Measurements from ENCODE around the gene RIPK1. TPM values are rescaled to one million over a fixed set of nuclear protein-coding genes. Genes with fewer than 3 reads are reported as not detected.
"Not testable (repeated sequence)": the region's sequence is repeated elsewhere in the genome, so short reads cannot be mapped to it uniquely, and the experiment has no call there.

Gene RIPK1
- total RNA-seq, 1 experiment from 2014 or later: 15.5 TPM

DNA sequence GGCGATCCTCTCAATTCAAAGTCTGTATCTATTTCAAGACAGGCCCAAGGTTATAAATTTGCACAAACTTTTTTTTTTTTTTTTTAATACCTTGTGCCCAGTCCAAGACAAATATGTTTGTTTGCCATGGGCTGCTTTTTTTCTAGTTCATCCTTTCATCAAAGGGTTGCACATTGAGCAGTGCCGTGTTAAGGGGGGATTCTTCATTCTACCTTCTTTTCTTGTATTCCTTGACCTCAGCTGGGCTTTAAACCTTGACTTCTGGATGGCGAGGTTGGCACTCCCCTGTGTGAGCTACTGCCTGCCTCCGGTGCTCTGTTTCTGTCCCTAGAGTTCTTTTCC lies 7.4 kb downstream of the RIPK1 start:
- Mint-ChIP-seq H3K9me3 (ENCODE audit: unreplicated experiment) (no peaks in the 10 kb centered on the region), H3K27ac (ENCODE audit: unreplicated experiment) (no peak overlapping the region), H3K4me1 (ENCODE audit: low read depth, unreplicated experiment) (peaks cover 5% of the 10 kb centered on the region), H3K4me3 (ENCODE audit: unreplicated experiment) (no peak overlapping the region), H3K27me3 (ENCODE audit: insufficient read depth, unreplicated experiment) (no peaks in the 10 kb centered on the region), H3K36me3 (ENCODE audit: insufficient read depth, unreplicated experiment) (peaks cover 40% of the 10 kb centered on the region)
- peaks cover 2% of the 10 kb centered on the region for H3K36me3 ChIP-seq (ENCODE audit: control insufficient read depth, insufficient read depth, low read length)
- CTCF ChIA-PET: no interaction called here
- TF ChIP-seq, protein P1, sequence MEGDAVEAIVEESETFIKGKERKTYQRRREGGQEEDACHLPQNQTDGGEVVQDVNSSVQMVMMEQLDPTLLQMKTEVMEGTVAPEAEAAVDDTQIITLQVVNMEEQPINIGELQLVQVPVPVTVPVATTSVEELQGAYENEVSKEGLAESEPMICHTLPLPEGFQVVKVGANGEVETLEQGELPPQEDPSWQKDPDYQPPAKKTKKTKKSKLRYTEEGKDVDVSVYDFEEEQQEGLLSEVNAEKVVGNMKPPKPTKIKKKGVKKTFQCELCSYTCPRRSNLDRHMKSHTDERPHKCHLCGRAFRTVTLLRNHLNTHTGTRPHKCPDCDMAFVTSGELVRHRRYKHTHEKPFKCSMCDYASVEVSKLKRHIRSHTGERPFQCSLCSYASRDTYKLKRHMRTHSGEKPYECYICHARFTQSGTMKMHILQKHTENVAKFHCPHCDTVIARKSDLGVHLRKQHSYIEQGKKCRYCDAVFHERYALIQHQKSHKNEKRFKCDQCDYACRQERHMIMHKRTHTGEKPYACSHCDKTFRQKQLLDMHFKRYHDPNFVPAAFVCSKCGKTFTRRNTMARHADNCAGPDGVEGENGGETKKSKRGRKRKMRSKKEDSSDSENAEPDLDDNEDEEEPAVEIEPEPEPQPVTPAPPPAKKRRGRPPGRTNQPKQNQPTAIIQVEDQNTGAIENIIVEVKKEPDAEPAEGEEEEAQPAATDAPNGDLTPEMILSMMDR (IDR thresholded peaks at IDR 0.05; ENCODE audit: insufficient read depth in 1 of 2, low read depth in 1 of 2, low read length in 1 of 2, severe bottlenecking in 1 of 2, unreplicated experiment in 1 of 2): no peak
- intact Hi-C loops (cut with micrococcal nuclease; ENCODE audit: unreplicated experiment): no loop called here
- no peak overlapping the region for H3K4me3 ChIP-seq (ENCODE audit: low read depth, low read length)
- no TSS peak for BruUV-seq (replicated peaks)
- DNase-seq: no peak
- POLR2A ChIA-PET: no interaction called here
- no peaks in the 10 kb centered on the region for H3K4me1 ChIP-seq
- no peaks in the 10 kb centered on the region for H3K9me3 ChIP-seq
- H3K27me3 ChIP-seq (replicated peaks; ENCODE audit: control insufficient read depth, insufficient read depth, low read length): no peaks in the 10 kb centered on the region

DNA sequence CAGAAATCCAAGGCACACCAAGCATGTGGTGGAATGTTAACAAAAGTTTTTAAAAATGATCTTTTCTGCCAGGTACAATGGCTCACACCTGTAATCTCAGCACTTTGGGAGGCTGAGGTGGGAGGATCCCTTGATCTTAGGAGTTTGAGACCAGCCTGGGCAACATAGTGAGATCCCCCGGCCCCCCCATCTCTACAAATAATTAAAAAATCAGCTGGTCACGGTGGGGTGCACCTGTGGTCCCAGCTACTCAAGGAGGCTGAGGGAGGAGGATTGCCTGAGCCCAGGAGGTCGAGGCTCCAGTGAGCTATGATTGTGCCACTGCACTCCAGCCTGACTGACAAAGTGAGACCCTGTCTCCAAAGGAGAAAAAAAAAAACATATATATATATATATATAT lies 8.0 kb downstream of the RIPK1 start:
- no peaks in the 10 kb centered on the region for H3K27me3 Mint-ChIP-seq (ENCODE audit: insufficient read depth, unreplicated experiment)
- CTCF ChIA-PET: interaction anchor here (0.5 kb wide), 1 partner anchor 11 kb away, joined by 3 read pairs; no protein-coding TSS in a partner anchor
- no peak overlapping the region for H3K27ac Mint-ChIP-seq (ENCODE audit: unreplicated experiment)
- POLR2A ChIA-PET: no interaction called here
- H3K36me3 Mint-ChIP-seq (ENCODE audit: insufficient read depth, unreplicated experiment): peaks cover 40% of the 10 kb centered on the region
- H3K4me3 Mint-ChIP-seq (ENCODE audit: unreplicated experiment): no peak overlapping the region
- H3K9me3 Mint-ChIP-seq (ENCODE audit: unreplicated experiment): no peaks in the 10 kb centered on the region
- peaks cover 2% of the 10 kb centered on the region for H3K36me3 ChIP-seq (ENCODE audit: control insufficient read depth, insufficient read depth, low read length)
- H3K9me3 ChIP-seq: no peaks in the 10 kb centered on the region
- no peak overlapping the region for H3K4me3 ChIP-seq (ENCODE audit: low read depth, low read length)
- H3K4me1 ChIP-seq: no peaks in the 10 kb centered on the region
- H3K27me3 ChIP-seq (replicated peaks; ENCODE audit: control insufficient read depth, insufficient read depth, low read length): no peaks in the 10 kb centered on the region
- TF ChIP-seq, protein P1 (IDR thresholded peaks at IDR 0.05; ENCODE audit: insufficient read depth in 1 of 2, low read depth in 1 of 2, low read length in 1 of 2, severe bottlenecking in 1 of 2, unreplicated experiment in 1 of 2): no peak
- BruUV-seq (replicated peaks): no TSS peak
- no peak for DNase-seq
- H3K4me1 Mint-ChIP-seq (ENCODE audit: low read depth, unreplicated experiment): peaks cover 5% of the 10 kb centered on the region
- intact Hi-C loops (cut with micrococcal nuclease; ENCODE audit: unreplicated experiment): no loop called here

DNA sequence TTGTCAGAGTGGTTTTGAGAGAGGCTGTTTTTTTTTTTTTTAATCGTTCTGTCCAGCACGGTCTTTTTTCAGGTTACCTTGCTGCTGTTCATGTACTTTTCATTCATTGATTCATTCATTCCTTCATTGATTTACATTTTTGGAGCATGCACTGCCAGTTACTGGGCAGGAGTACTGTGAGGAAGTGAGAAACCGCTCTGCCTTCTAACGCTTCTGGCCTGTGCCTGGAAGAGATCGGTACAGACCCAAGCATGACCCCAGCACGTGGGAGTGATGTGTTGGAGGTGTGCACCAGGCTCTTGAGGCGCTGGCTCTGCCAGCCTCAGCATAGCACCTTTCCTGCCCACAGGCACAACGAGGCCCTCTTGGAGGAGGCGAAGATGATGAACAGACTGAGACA lies 9.1 kb downstream of the RIPK1 start:
- H3K4me1 Mint-ChIP-seq (ENCODE audit: low read depth, unreplicated experiment): peaks cover 5% of the 10 kb centered on the region
- peaks cover 2% of the 10 kb centered on the region for H3K36me3 ChIP-seq (ENCODE audit: control insufficient read depth, insufficient read depth, low read length)
- DNase-seq: no peak
- intact Hi-C loops (cut with micrococcal nuclease; ENCODE audit: unreplicated experiment): no loop called here
- no peaks in the 10 kb centered on the region for H3K4me1 ChIP-seq
- no peak overlapping the region for H3K4me3 Mint-ChIP-seq (ENCODE audit: unreplicated experiment)
- H3K27me3 ChIP-seq (replicated peaks; ENCODE audit: control insufficient read depth, insufficient read depth, low read length): no peaks in the 10 kb centered on the region
- no peaks in the 10 kb centered on the region for H3K27me3 Mint-ChIP-seq (ENCODE audit: insufficient read depth, unreplicated experiment)
- BruUV-seq (replicated peaks): no TSS peak
- no peak overlapping the region for H3K27ac Mint-ChIP-seq (ENCODE audit: unreplicated experiment)
- TF ChIP-seq, protein P1 (IDR thresholded peaks at IDR 0.05; ENCODE audit: insufficient read depth in 1 of 2, low read depth in 1 of 2, low read length in 1 of 2, severe bottlenecking in 1 of 2, unreplicated experiment in 1 of 2): no peak
- no peaks in the 10 kb centered on the region for H3K9me3 ChIP-seq
- no peak overlapping the region for H3K4me3 ChIP-seq (ENCODE audit: low read depth, low read length)
- peaks cover 44% of the 10 kb centered on the region for H3K36me3 Mint-ChIP-seq (ENCODE audit: insufficient read depth, unreplicated experiment)
- ChIA-PET POLR2A (no interaction called here), CTCF (no interaction called here)
- no peaks in the 10 kb centered on the region for H3K9me3 Mint-ChIP-seq (ENCODE audit: unreplicated experiment)

DNA sequence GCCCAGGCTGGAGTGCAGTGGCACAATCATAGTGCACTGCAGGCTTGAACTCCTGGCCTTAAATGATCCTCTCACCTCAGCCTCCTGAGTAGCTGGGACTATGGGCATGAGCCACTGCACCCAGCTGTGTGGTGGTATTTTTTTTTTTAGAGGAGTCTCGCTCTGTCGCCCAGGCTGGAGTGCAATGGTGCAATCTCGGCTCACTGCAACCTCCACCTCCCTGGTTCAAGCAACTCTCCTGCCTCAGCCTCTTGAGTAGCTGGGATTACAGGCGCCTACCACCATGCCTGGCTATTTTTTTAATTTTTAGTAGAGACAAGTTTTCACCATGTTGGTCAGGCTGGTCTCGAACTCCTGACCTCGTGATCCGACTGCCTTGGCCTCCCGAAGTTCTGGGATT lies 10.7 kb downstream of the RIPK1 start:
- BruUV-seq (replicated peaks); CTCF ChIA-PET; H3K27ac Mint-ChIP-seq (ENCODE audit: unreplicated experiment); H3K9me3 ChIP-seq; H3K27me3 Mint-ChIP-seq (ENCODE audit: insufficient read depth, unreplicated experiment); H3K4me1 ChIP-seq; DNase-seq; H3K27me3 ChIP-seq (replicated peaks; ENCODE audit: control insufficient read depth, insufficient read depth, low read length); H3K9me3 Mint-ChIP-seq (ENCODE audit: unreplicated experiment); POLR2A ChIA-PET; H3K4me3 ChIP-seq (ENCODE audit: low read depth, low read length); H3K4me3 Mint-ChIP-seq (ENCODE audit: unreplicated experiment); H3K4me1 Mint-ChIP-seq (ENCODE audit: low read depth, unreplicated experiment); H3K36me3 ChIP-seq (ENCODE audit: control insufficient read depth, insufficient read depth, low read length); intact Hi-C loops (cut with micrococcal nuclease; ENCODE audit: unreplicated experiment): not testable (repeated sequence)
- H3K36me3 Mint-ChIP-seq (ENCODE audit: insufficient read depth, unreplicated experiment): peaks cover 45% of the 10 kb centered on the region
